Activated CD4-positive, alpha-beta T cell treated with anti-CD3 and anti-CD28 coated beads, Interleukin-10, Interleukin-2, amounts not matched to agents 100 ng/mL and 50 ng/mL, durations not matched to agents 16 hours and 8 hours (primary cell): Measurements from ENCODE around the gene ZNF513.
A peak's percentile ranks its signal among the peaks of the same experiment; 100 is the strongest.
"Not testable (repeated sequence)": the region's sequence is repeated elsewhere in the genome, so short reads cannot be mapped to it uniquely, and the experiment has no call there.

ENCODE experiments used
- DNase-seq: peaks from one replicate; pipeline ENCODE4 v3.0.0-alpha.2; 2020

Gene ZNF513

DNA sequence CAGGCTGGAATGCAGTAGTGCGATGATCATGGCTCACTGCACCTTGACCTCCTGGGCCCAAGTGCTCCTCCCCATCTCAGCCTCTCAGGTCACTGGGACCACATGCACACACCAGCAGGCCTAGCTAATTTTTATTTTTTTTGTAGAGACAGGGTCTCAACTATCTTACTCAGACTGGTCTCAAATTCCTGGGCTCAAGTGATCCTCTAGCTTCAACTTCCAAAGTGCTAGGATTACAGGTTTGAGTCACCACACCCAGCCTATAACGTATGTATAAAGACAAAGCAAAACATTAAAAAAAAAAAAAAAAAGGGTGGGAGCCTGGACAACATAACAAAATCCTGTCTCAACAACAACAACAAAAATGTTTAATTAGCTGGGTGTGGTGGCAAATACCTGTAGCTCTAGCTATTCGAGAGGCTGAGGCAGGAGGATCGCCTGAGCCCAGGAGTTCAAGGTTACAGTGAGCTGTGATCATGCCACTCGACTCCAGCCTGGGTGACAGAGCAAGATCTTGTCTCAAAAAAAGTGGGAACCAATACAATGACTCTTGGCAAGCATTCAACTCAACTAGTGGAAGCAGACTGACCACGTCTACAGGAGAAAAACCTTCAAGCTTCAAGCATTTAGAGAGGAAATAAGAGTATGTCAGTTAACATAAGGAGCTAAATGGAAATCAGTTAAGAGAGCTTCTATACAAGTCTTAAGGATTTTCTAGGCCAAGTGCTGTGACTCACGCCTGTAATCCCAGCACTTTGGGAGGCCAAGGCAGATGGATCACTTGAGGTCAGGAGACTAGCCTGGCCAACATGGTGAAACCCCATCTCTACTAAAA, 26.6 kb downstream of the ZNF513 start:
- DNase-seq = no peak

DNA sequence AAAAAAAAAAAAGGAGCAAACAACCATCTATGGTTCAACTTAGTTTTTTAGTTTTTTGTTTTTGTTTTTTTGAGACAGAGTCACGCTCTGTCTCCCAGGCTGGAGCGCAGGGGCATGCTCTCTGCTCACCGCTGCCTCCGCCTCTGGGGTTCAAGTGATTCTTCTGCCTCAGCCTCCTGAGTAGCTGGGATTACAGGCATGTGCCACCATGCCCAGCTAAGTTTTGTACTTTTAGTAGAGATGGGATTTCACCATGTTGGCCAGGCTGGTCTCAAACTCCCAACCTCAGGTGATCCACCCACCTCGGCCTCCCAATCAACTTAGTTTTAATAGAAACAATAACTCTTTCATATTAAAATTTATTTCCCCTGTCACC, 27.2 kb downstream of the ZNF513 start:
- not testable (repeated sequence) for DNase-seq

DNA sequence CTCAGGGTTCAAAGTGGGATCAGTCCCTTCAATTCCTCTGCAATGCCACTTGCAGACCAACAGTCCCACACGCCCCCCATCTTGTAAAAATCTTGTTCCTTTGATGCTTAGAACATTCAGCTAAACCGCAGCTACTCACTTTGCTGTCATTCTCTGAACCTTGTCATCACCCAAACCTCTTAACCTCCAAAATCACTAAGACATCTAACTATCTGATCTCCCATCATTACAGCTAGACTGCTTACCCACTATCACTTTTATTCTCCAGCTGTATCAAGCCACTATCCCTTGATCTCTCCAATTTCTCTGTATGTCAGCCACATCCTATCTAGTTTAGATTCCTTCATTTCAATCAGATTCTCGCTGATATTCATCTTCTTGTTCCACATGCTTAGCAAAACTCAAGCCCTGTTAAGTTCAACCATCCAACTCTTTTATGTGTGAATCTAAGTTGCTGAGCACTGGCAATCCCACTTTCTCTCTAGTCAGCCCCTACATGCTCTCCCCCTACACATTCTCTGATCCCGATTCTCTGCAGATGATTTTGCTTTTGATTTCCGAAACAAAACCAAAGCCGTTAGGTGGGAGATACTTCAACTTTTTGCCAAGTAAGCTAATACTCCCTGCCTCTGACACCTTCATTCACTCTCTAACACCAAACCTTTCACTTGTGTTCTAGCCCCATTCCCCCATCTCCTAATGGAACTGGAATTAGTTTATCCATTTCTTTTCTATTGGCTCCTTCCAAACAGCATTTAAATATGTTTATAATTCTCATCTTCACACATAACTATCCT, 28.5 kb downstream of the ZNF513 start:
- DNase-seq = peak; percentile 55

DNA sequence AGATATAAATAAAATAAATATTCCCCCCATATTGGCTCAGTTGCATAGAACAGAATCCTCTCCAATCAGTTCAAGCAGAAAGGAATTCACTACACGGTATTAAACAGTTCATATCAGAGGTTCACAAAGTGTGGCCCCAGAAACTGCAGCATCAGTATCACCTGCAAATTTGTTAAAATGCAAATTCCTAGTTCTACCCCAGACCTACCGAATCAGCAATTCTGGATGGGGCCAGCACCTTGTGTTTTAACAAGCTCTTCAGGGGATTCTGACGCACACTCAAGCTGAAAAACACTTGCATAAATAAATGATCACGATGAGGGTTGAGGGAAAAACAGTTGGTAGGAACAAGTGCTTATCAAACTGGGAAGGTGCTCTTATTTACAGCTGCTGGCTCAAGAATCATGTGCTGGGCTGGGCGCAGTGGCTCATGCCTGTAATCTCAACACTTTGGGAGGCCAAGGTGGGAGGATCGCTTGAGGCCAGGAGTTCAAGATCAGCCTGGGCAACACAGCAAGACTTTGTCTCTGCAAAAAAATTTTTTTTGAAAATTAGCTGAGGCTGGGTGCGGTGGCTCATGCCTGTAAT, 30.3 kb downstream of the ZNF513 start:
- DNase-seq = no peak

DNA sequence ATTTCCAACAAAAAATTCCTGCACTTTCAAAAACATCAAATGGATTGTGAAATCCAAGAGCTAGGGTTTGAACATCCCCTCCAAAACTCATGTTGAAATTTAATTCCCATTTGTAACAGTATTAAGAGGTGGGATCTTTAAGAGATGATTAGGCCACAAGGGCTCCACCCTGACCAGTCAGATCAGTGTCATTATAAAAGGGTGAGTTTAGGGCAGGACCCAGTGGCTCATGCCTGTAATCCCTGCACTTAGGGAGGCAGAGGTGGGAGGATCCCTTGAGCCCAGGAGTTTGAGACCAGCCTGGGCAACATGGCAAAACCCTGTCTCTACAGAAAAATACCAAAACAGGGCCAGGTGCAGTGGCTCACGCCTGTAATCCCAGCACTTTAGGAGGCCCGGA, 32.9 kb downstream of the ZNF513 start:
- DNase-seq = no peak

DNA sequence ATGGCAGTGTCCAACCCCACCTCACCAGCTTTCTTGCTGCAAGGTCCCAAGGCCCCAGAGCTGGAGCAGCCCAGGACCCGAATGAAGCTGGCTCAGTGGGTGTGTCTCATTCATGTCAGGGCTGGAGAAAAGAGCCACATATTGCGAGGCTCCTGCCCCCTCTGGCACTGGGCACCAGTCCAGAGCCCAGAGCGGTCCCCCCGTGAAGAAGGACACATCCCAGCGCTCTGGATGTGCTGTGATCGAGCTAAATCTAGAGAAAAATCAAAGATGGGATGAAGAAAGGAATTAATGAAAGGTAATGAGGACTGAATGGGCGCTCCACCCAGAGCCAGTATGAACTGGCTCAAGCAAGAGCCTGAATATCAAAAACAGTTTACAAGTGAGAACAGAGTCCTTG, 44.4 kb downstream of the ZNF513 start:
- no peak for DNase-seq

DNA sequence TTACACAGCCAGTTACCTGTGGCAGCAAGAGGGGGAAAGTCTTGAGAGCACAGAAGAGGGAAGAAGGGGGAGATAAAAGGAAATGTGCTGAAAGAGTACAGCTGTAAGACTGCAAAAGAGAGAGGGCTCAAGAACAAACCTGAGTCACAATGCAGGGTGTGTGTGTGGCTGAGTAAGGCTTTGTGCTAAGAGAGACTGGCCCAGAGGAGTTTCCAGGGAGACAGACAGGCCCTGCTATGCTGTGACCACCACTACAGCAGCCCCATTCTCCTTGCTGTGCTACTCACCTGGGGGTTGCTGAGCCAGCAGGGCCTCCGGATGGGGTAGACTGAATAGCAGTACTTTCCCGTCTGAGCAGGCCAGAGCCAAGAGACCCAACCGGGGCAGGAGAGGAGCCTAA, 45.2 kb downstream of the ZNF513 start:
- DNase-seq = no peak
